Stimulated activated CD4-positive, alpha-beta T cell treated with anti-CD3 and anti-CD28 coated beads, Interleukin-2, amount 100 ng/mL, for 24 hours (primary cell): ENCODE results near the gene SLC16A2.
"Not testable (repeated sequence)": the region's sequence is repeated elsewhere in the genome, so short reads cannot be mapped to it uniquely, and the experiment has no call there.

Source experiments
- DNase-seq, 2 donors: peaks; one replicate each; pipeline ENCODE4 v3.0.0-alpha.2; 2020

The SLC16A2 gene

GRCh38 chrX:74510401-74510800 is 89.1 kb downstream of the SLC16A2 start:
- DNase-seq, result no peak

GRCh38 chrX:74511704-74512103 is 90.4 kb downstream of the SLC16A2 start:
- DNase-seq, result no peak

GRCh38 chrX:74514384-74514783 is 93.1 kb downstream of the SLC16A2 start:
- no peak for DNase-seq

GRCh38 chrX:74515356-74515755 is 94.1 kb downstream of the SLC16A2 start:
- DNase-seq, result no peak

GRCh38 chrX:74516013-74516412 is 94.7 kb downstream of the SLC16A2 start:
- not testable (repeated sequence) for DNase-seq

DNA sequence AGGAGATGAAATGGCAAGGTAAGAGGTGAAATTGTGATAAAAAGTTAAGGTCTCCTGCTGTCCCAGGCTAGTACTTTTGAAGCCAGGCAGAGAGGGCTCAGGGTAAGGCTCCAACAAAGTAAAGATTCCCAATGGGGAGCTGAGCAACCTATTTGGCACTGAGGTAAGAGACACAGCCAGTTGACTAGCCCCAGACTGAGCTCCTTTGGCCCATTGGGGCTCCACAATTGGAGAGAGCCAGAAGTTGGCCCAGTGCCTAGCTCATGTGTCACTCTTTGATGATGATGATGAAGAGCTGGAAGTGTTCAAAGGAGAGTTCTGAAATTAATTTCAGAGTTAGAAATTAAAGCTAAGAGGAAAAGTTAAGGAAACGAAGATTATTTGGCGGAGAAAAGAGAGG is 98.6 kb downstream of the SLC16A2 start:
- DNase-seq, result no peak

DNA sequence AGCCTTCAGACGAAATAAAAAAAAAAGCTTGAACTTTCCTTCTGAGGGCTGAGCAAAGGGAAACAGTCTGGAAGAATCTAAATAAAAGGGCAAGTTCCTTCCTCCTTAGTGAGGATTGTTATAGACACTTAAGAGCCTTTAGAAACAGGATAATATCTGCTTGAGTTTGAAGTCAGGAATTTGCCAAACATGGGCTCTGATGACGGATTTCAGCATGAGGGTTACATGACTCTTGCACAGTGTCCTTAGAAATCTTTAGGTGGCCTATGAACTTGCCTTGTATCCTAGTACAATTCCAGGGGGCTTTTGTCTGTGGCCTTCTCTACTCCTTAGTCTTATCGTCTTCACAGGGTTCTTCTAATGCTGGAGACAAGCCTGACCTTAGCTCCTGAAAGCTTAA is 99.0 kb downstream of the SLC16A2 start:
- no peak for DNase-seq

GRCh38 chrX:74520896-74521295 is 99.6 kb downstream of the SLC16A2 start:
- DNase-seq, result no peak

- no peak for DNase-seq
These were observed 100.9 kb downstream of the SLC16A2 start for GRCh38 chrX:74521961-74522751.

DNA sequence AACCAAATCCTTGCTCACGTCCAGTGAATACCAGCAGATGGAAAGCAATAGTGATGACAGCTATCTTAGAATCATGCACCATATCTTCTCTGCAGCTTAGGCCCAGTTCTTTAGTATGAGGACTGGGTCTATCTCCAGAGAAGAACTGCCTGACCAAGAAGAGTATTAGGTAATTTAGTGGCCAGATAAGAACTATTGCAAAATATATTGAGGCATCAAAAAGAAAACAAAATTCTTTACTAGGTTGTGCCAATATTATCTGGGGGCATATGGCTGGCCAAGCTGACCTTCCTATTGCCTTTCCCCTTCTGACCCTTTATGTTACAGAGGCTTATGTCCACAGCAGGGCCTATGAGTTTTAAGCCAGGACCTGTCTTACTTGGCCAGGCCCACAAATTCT is 101.9 kb downstream of the SLC16A2 start:
- DNase-seq, result no peak

GRCh38 chrX:74523870-74524735 is 102.8 kb downstream of the SLC16A2 start:
- no peak for DNase-seq

DNA sequence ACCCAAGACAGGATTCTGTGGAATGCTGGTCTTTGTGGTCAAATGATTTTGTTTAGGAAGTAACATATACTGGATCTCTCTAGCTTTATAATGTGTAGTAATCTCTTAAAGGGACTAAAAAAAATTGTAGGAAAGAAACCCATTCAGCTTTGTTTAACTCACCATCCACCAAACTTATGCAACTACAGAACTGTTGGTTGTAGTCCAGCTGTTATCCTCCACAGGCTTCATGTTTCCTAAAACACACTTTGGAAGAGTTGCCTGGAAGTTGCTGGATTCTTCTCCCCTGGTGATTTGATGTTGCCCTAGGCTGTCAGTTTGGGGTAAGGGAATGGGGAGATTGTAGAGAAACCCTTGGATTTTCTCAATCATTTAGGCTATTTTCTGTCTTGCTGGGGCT is 103.8 kb downstream of the SLC16A2 start:
- no peak for DNase-seq

- DNase-seq, result no peak
These were observed 105.5 kb downstream of the SLC16A2 start for GRCh38 chrX:74526764-74527163.

DNA sequence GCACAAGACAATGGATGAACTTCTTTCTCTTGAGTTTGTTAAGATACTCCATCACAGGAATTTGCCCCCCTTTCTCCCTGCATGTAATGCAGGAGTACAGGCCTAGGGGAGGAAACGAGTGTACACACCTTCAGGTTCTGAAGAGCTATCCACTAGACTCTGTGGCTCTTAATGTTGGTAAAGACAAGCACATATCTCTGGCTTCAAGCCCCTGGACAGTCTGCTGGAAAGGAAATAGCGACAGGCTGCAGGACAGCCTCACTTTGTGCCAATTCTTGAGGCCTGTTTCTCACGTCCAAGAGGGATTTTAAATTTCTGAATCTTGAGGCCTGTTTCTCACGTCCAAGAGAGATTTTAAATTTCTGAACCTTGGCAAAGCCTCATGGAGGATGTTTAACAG is 106.1 kb downstream of the SLC16A2 start:
- DNase-seq, result no peak

DNA sequence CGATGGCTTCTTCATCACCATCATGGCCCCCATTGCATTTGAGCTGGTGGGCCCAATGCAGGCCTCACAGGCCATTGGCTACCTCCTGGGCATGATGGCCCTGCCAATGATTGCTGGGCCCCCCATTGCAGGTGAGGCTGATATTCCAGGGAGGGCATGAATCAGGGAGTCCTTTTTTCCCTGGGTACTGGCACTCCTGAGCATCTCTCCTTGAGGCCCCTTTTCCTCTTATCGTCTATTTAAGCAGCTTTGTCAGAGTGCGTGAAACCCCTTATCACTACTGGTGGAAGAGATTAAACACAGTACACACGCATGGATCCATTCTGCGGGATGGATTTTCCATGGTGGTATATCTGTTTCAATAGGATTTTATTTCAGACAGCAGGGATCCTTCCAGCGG is 108.0 kb downstream of the SLC16A2 start:
- no peak for DNase-seq

DNA sequence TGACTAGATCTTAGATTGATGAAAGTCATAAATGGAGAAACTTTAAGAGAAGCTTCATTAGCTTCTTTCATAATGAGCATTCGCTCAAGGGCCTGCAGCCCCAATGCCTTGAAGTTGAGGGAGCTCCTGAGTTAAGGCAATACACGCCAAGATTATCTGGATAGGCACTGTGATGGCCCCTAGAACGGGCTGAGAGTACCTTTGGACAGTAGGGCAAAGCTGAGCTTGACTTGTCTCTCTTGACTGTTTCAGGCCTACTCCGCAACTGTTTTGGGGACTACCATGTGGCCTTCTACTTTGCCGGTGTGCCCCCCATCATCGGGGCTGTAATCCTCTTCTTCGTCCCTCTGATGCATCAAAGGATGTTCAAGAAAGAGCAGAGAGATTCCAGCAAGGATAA is 109.8 kb downstream of the SLC16A2 start:
- no peak for DNase-seq

GRCh38 chrX:74534569-74535038 is 113.3 kb downstream of the SLC16A2 start:
- DNase-seq, result no peak

- DNase-seq, result no peak
These were observed 113.8 kb downstream of the SLC16A2 start for GRCh38 chrX:74535086-74535407.

DNA sequence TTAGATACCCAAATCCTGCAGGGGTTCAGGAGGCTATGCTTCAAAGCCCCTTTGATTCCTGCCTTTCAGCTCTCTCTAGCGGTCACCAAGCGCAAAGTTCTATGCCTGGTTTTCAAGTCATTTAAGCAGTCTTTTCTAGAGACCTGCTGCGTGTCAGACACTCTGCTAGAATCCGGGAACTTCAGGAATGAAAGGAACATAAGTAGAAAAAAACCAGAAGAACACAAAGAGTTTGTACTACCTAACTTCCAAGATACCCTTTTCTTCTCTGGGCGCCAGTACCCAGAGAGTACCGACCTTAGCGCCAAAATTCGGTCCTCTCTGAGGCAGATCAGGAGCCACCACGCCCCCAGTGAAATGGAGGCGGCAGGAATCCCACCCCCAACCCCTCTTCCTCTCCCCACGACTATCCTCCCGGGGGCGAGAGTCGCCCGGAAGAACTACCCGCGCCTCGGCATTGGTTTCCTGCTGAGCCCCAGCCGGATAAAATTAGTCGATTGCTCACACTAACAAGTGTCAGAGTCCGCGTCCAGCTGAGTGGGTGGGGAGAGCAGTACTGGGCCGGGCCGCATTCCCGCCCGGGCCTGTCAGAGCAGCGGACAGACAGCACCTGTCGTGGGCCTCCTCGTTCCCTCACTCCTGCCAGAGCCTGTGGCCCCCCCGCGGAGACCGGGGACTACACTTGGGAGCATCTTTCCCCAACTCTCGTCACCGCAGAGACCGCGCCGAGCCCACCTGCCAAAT is 114.3 kb downstream of the SLC16A2 start:
- peak; percentile 29 to 41 for DNase-seq

GRCh38 chrX:74536152-74536831 is 115.0 kb downstream of the SLC16A2 start:
- DNase-seq, result peak; percentile 22 to 49

GRCh38 chrX:74536832-74537371 is 115.6 kb downstream of the SLC16A2 start:
- no peak for DNase-seq

- DNase-seq, result no peak
These were observed 119.4 kb downstream of the SLC16A2 start for GRCh38 chrX:74540635-74541249.
